Activated CD8-positive, alpha-beta memory T cell treated with anti-CD3 and anti-CD28 coated beads, Interleukin-2, amount 10 ng/mL, durations not matched to agents 7 days and 5 days (primary cell): ENCODE data around the gene OSBPL5. TPM values are rescaled to one million over a fixed set of nuclear protein-coding genes. Genes with fewer than 3 reads are reported as not detected.
"Not testable (repeated sequence)": the region's sequence is repeated elsewhere in the genome, so short reads cannot be mapped to it uniquely, and the experiment has no call there.

Experiments used
- ATAC-seq: fragments of 150-1000 bp; cut with Tn5 transposase; one replicate; pipeline ENCODE4 v1.10.0; 2021; ENCODE audit warnings: moderate library complexity
- CTCF ChIA-PET: fragments of 350-600 bp; sonication (Branson Sonifier 250); formaldehyde crosslinking; loops from one replicate; lab custom pipeline; 2021; ENCODE audit warnings: antibody characterized with exemption; lab: Charles Lee
- DNase-seq: peaks from one replicate; pipeline ENCODE4 v3.0.0-alpha.2; 2020
- H3K27ac Mint-ChIP-seq: one replicate; pipeline ENCODE4 v1.8.0; 2021; ENCODE audit warnings: mild to moderate bottlenecking, mixed read lengths
- H3K27me3 Mint-ChIP-seq: one replicate; pipeline ENCODE4 v1.8.0; 2021; ENCODE audit warnings: mixed read lengths
- H3K36me3 Mint-ChIP-seq: one replicate; pipeline ENCODE4 v1.8.0; 2021; ENCODE audit warnings: mild to moderate bottlenecking, mixed read lengths
- H3K4me1 Mint-ChIP-seq: one replicate; pipeline ENCODE4 v1.8.0; 2021; ENCODE audit warnings: mixed read lengths
- H3K4me3 Mint-ChIP-seq: one replicate; pipeline ENCODE4 v1.8.0; 2021; ENCODE audit warnings: mild to moderate bottlenecking, moderate library complexity, mixed read lengths
- H3K9me3 Mint-ChIP-seq: one replicate; pipeline ENCODE4 v1.8.0; 2022; ENCODE audit warnings: low read depth, mixed read lengths
- total RNA-seq, 2 experiments: library from RNA; stranded (reverse); gene quantifications; one replicate each; pipeline ENCODE4 v1.2.3, GENCODE V29; 2021

OSBPL5 gene
- total RNA-seq, 2 experiments from 2014 or later = 2.5 to 2.6 TPM

GRCh38 chr11:3073029-3073435 lies 92.1 kb downstream of the OSBPL5 start:
- Mint-ChIP-seq H3K4me3 (no peak overlapping the region), H3K4me1 (no peaks in the 10 kb centered on the region), H3K9me3 (no peaks in the 10 kb centered on the region), H3K27me3 (peaks cover 20% of the 10 kb centered on the region), H3K27ac (no peak overlapping the region), H3K36me3 (no peaks in the 10 kb centered on the region)
- ATAC-seq (no peak), DNase-seq (no peak)
- CTCF ChIA-PET = interaction anchor here (1.0 kb wide), 1 partner anchor 19 kb away, joined by 4 read pairs; no protein-coding TSS in a partner anchor

DNA sequence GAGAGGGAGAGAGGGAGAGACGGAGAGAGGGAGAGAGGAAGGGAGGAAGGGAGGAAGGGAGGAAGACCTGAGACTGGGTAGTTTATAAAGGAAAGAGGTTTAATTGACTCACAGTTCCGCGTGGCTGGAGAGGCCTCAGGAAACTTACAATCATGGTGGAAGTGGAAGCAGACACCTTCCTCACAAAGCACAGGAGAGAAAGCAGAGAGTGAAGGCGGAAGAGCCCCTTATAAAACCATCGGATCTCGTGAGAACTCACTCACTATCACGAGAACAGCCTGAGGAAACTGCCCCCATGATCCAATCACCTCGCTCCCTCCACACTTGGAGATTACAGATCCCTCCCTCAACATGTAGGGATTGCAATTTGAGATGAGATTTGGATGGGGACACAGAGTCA lies 95.7 kb downstream of the OSBPL5 start:
- CTCF ChIA-PET = interaction anchor here (0.6 kb wide), 1 partner anchor 23 kb away, joined by 5 read pairs; no protein-coding TSS in a partner anchor
- Mint-ChIP-seq H3K9me3 (no peaks in the 10 kb centered on the region), H3K4me3 (no peak overlapping the region), H3K36me3 (no peaks in the 10 kb centered on the region), H3K27me3 (peaks cover 32% of the 10 kb centered on the region), H3K27ac (no peak overlapping the region), H3K4me1 (no peaks in the 10 kb centered on the region)
- DNase-seq = no peak
- ATAC-seq = no peak

DNA sequence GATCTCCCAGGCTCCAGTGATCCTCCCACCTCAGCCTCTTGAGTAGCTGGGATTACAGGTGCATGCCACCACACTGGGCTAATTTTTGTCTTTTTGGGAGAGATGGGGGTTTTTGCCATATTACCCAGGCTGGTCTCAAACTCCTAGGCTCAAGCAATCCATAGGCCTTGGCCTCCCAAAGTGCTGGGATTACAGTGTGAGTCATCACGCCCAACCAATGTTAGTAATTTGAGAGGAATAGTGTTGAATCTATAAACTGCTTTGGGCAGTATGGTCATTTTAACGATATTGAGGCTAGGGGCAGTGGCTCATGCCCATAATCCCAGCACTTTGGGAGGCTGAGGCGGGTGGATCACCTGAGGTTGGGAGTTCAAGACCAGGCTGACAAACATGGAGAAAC lies 98.8 kb downstream of the OSBPL5 start:
- CTCF ChIA-PET, H3K4me1 Mint-ChIP-seq, H3K36me3 Mint-ChIP-seq, H3K9me3 Mint-ChIP-seq, H3K27ac Mint-ChIP-seq, ATAC-seq, DNase-seq, H3K4me3 Mint-ChIP-seq: not testable (repeated sequence)
- peaks cover 48% of the 10 kb centered on the region for H3K27me3 Mint-ChIP-seq

DNA sequence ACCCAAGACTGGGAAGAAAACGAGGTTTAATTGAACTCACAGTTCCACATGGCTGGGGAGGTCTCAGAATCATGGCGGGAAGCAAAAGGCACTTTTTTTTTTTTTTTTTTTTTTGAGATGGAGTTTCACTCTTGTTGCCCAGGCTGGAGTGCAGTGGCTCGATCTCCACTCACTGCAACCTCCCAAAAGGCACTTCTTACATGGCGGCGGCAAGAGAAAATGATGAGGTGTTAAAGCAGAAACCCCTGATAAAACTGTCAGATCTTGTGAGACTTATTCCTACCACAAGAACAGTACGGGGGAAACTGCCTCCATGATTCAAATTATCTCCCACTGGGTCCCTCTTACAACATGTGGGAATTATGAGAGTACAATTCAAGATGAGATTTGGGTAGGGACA lies 100.4 kb downstream of the OSBPL5 start:
- DNase-seq, H3K4me3 Mint-ChIP-seq, H3K9me3 Mint-ChIP-seq, H3K27ac Mint-ChIP-seq, H3K4me1 Mint-ChIP-seq, ATAC-seq, CTCF ChIA-PET, H3K36me3 Mint-ChIP-seq: not testable (repeated sequence)
- H3K27me3 Mint-ChIP-seq = peaks cover 47% of the 10 kb centered on the region

DNA sequence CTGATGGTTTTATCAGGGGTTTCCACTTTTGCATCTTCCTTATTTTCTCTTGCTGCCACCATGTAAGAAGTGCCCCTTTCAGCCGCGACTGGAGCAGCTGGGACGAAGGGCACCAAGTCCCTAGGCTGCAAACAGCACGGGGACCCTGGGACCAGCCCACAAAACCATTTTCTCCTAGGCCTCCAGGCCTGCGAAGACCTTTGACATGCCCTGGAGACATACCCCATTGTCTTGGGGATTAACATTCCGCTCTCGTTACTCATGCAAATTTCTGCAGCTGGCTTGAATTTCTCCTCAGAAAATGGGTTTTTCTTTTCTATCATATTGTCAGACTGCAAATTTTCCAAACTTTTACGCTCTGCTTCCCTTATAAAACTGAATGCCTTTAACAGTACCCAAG lies 101.2 kb downstream of the OSBPL5 start:
- H3K4me1 Mint-ChIP-seq, CTCF ChIA-PET, H3K27ac Mint-ChIP-seq, DNase-seq, H3K9me3 Mint-ChIP-seq, H3K36me3 Mint-ChIP-seq, ATAC-seq, H3K4me3 Mint-ChIP-seq: not testable (repeated sequence)
- peaks cover 44% of the 10 kb centered on the region for H3K27me3 Mint-ChIP-seq

DNA sequence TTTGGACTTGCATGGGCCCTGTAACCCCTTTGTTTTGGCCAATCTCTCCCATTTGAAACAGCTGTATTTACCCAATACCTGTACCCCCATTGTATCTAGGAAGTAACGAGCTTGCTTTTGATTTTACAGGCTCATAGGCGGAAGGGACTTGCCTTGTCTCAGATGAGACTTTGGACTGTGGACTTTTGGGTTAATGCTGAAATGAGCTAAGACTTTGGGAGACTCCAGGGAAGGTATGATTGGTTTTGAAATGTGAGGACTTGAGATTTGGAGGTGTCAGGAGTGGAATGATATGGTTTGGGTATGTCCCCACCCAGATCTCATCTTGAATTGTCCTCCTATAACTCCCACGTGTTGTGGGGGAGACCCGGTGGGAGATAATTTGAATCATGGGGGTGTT lies 101.7 kb downstream of the OSBPL5 start:
- not testable (repeated sequence) for H3K4me1 Mint-ChIP-seq
- H3K27me3 Mint-ChIP-seq = peaks cover 44% of the 10 kb centered on the region
- CTCF ChIA-PET = interaction anchor here (1.3 kb wide), 1 partner anchor 9 kb away, joined by 3 read pairs; no protein-coding TSS in a partner anchor

GRCh38 chr11:3060436-3061025 lies 104.6 kb downstream of the OSBPL5 start:
- H3K27me3 Mint-ChIP-seq = peaks cover 36% of the 10 kb centered on the region
- no peaks in the 10 kb centered on the region for H3K9me3 Mint-ChIP-seq
- peaks cover 14% of the 10 kb centered on the region for H3K4me1 Mint-ChIP-seq
- ATAC-seq (no peak), DNase-seq (no peak)
- CTCF ChIA-PET = interaction anchor here (0.9 to 1.4 kb wide), 3 partner anchors 11 to 31 kb away, joined by 3 to 6 read pairs (median 3); no protein-coding TSS in a partner anchor
- no peak overlapping the region for H3K27ac Mint-ChIP-seq
- no peak overlapping the region for H3K4me3 Mint-ChIP-seq
- H3K36me3 Mint-ChIP-seq = peaks cover 1% of the 10 kb centered on the region

More for the DNA sequence above, 101.7 kb downstream of the OSBPL5 start:
- not testable (repeated sequence) for DNase-seq, H3K4me3 Mint-ChIP-seq, H3K9me3 Mint-ChIP-seq, H3K27ac Mint-ChIP-seq, ATAC-seq, H3K36me3 Mint-ChIP-seq

- DNase-seq (no peak), ATAC-seq (no peak)
- Mint-ChIP-seq H3K9me3 (no peaks in the 10 kb centered on the region), H3K4me1 (peaks cover 28% of the 10 kb centered on the region), H3K4me3 (no peak overlapping the region), H3K27ac (no peak overlapping the region), H3K27me3 (peaks cover 22% of the 10 kb centered on the region), H3K36me3 (peaks cover 11% of the 10 kb centered on the region)
- CTCF ChIA-PET = interaction anchor here (1.0 to 3.6 kb wide), 3 partner anchors 21 to 44 kb away, joined by 6 to 13 read pairs (median 11); no protein-coding TSS in a partner anchor
Measured at GRCh38 chr11:3058753-3059664, 106.1 kb downstream of the OSBPL5 start.

GRCh38 chr11:3057069-3057963 lies 107.8 kb downstream of the OSBPL5 start, which contains the start of gene CARS1:
Gene CARS1 (minus strand): TSS chr11:3057423. CDS start chr11:3057367, 56 bp downstream.
- H3K4me3 Mint-ChIP-seq = peak within 1 kb of the TSS; percentile 88
- H3K36me3 Mint-ChIP-seq = peaks cover 19% of the 10 kb centered on the region
- DNase-seq (peak; percentile 97), ATAC-seq (peak; percentile 98)
- peak within 1 kb of the TSS; percentile 88 for H3K27ac Mint-ChIP-seq
- H3K9me3 Mint-ChIP-seq = no peaks in the 10 kb centered on the region
- CTCF ChIA-PET = interaction anchor here (0.7 to 4.7 kb wide), 8 partner anchors 11 to 524 kb away, joined by 3 to 32 read pairs (median 4); no protein-coding TSS in a partner anchor
- peaks cover 10% of the 10 kb centered on the region for H3K27me3 Mint-ChIP-seq
- peaks cover 38% of the 10 kb centered on the region for H3K4me1 Mint-ChIP-seq

- peaks cover 19% of the 10 kb centered on the region for H3K36me3 Mint-ChIP-seq
- ATAC-seq (no peak), DNase-seq (peak; percentile 50)
- peak overlapping the region; percentile 88 for H3K27ac Mint-ChIP-seq
- H3K4me1 Mint-ChIP-seq = peaks cover 43% of the 10 kb centered on the region
- peak overlapping the region; percentile 88 for H3K4me3 Mint-ChIP-seq
- H3K9me3 Mint-ChIP-seq = no peaks in the 10 kb centered on the region
- CTCF ChIA-PET = interaction anchor here (1.0 to 4.7 kb wide), 6 partner anchors 12 to 169 kb away, joined by 3 to 32 read pairs (median 8); no protein-coding TSS in a partner anchor
- H3K27me3 Mint-ChIP-seq = peaks cover 3% of the 10 kb centered on the region
Measured at GRCh38 chr11:3056296-3057068, 108.6 kb downstream of the OSBPL5 start.

DNA sequence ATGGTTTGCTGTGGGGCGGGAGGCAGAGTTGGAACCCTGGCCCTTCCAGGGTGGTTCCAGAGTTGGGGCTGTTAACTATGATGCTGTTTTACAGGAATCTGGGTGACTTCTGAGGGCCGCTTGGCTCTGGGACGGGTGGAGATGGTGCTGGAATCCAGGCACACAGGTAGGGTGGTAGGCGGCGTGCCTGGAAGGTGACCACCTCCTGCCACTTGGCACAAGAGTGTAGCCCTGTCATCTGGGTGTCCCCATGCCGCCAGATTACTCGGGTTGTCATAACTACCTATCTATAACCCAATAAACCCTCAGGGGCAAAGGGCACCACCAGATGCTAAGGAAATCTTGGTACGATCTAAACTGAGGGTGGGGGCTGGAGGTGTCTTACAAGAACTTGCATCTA lies 109.2 kb downstream of the OSBPL5 start:
- no peak for DNase-seq
- no peaks in the 10 kb centered on the region for H3K27me3 Mint-ChIP-seq
- H3K27ac Mint-ChIP-seq = peak overlapping the region; percentile 85
- CTCF ChIA-PET = interaction anchor here (2.1 to 4.7 kb wide), 3 partner anchors 18 to 35 kb away, joined by 5 to 32 read pairs (median 11); no protein-coding TSS in a partner anchor
- no peaks in the 10 kb centered on the region for H3K9me3 Mint-ChIP-seq
- H3K4me1 Mint-ChIP-seq = peaks cover 47% of the 10 kb centered on the region
- peaks cover 19% of the 10 kb centered on the region for H3K36me3 Mint-ChIP-seq
- H3K4me3 Mint-ChIP-seq = peak overlapping the region; percentile 88
- ATAC-seq = no peak

DNA sequence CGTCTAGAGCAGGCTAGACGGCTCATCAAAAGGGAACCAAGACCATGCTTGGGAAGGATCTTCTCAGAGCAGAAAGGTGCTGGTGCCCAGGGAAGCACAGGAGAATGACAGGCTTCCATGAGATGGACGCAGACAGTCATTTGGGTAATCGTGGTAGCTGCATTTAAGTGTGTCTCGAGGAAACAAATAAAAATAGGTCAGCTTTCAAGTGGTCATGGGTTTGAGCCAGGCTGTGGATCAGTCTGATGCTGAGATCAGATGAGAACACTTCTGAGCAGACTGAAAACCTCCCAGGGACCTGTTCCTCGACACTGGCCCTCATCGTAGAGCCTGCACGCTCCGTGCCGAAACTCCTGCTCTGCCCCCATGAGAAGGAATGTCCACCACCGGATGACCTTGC lies 112.5 kb downstream of the OSBPL5 start:
- Mint-ChIP-seq H3K27ac (peak overlapping the region; percentile 6), H3K9me3 (no peaks in the 10 kb centered on the region), H3K4me3 (no peak overlapping the region), H3K36me3 (peaks cover 22% of the 10 kb centered on the region), H3K4me1 (peaks cover 69% of the 10 kb centered on the region), H3K27me3 (no peaks in the 10 kb centered on the region)
- ATAC-seq (no peak), DNase-seq (no peak)
- CTCF ChIA-PET = interaction anchor here (6.1 kb wide), 1 partner anchor 39 kb away, joined by 70 read pairs; no protein-coding TSS in a partner anchor
